K562 (cell line): ENCODE data around the gene HOXB7. TPM values are rescaled to one million over a fixed set of nuclear protein-coding genes. Genes with fewer than 3 reads are reported as not detected.

ENCODE experiments used
- ARHGAP35 ChIP-seq: fragments of 450-650 bp; IDR thresholded peaks from 2 replicates; pipeline ENCODE4 v1.6.1; 2018; ENCODE audit not compliant: partially characterized antibody
- BRD9 ChIP-seq: fragments of 450-650 bp; IDR thresholded peaks from 2 replicates; pipeline ENCODE4 v1.6.1; 2018; ENCODE audit warnings: low read depth; ENCODE audit not compliant: partially characterized antibody
- CBX3 ChIP-seq, 2 experiments: IDR thresholded peaks; 1 replicate in 1 of 2; 2 replicates in 1 of 2; pipeline ENCODE4 v1.6.1; 2012; ENCODE audit warnings: inconsistent platforms in 2 of 2, low read length in 2 of 2, borderline replicate concordance in 1 of 2, control low read depth in 1 of 2
- ESRRB ChIP-seq: fragments of 250-450 bp; sonication (Bioruptor Pico); IDR thresholded peaks from 2 replicates; pipeline ENCODE4 v1.5.0; 2020; ENCODE audit warnings: mild to moderate bottlenecking, moderate library complexity, borderline replicate concordance
- ETS2 ChIP-seq: IDR thresholded peaks from 2 replicates; pipeline ENCODE4 v1.6.1; 2016; ENCODE audit warnings: borderline replicate concordance, missing genetic modification characterization, mild to moderate bottlenecking, moderate library complexity, missing compliant biosample characterization; ENCODE audit not compliant: poor library complexity, severe bottlenecking
- FOSL1 ChIP-seq: fragments of 200-800 bp; sonication (Bioruptor generic); conservative IDR thresholded peaks from 2 replicates; pipeline ENCODE4 v1.6.1; 2016; ENCODE audit warnings: missing genetic modification characterization, missing compliant biosample characterization
- HMGN3 ChIP-seq: IDR thresholded peaks from 2 replicates; pipeline ENCODE4 v1.6.1; 2011; ENCODE audit warnings: borderline replicate concordance, low read depth, mild to moderate bottlenecking, mixed read lengths, low read length; ENCODE audit not compliant: insufficient read length; ENCODE audit errors: extremely low read depth
- NR2C1 ChIP-seq, 2 experiments: fragments of 450-650 bp; IDR thresholded peaks; 2 replicates each; pipeline ENCODE4 v1.6.1; 2017; ENCODE audit warnings: mild to moderate bottlenecking in 2 of 2, antibody characterized with exemption in 1 of 2, inconsistent platforms in 1 of 2, missing compliant biosample characterization in 1 of 2, missing genetic modification characterization in 1 of 2
- POLR2AphosphoS5 ChIP-seq: IDR thresholded peaks from 2 replicates; pipeline ENCODE4 v1.6.1; 2011; ENCODE audit warnings: mild to moderate bottlenecking, low read depth, low read length, moderate library complexity; ENCODE audit not compliant: control insufficient read depth, insufficient read depth
- PTTG1 ChIP-seq: fragments of 450-650 bp; IDR thresholded peaks from 2 replicates; pipeline ENCODE4 v1.6.1; 2016; ENCODE audit warnings: low read depth, mild to moderate bottlenecking, missing genetic modification characterization, missing compliant biosample characterization
- RBM14 ChIP-seq: fragments of 200-400 bp; formaldehyde crosslinking; IDR thresholded peaks from 2 replicates; pipeline ENCODE4 v1.6.1; 2018; ENCODE audit warnings: low read depth, mild to moderate bottlenecking, low read length, moderate library complexity, borderline replicate concordance; ENCODE audit not compliant: insufficient read depth
- SMARCA5 ChIP-seq: fragments of 450-650 bp; IDR thresholded peaks from 2 replicates; pipeline ENCODE4 v1.6.1; 2016
- TBP ChIP-seq: optimal IDR thresholded peaks from 2 replicates; pipeline ENCODE3; 2011; ENCODE audit warnings: low read depth, low read length, improper control_type of control experiment
- ZBTB17 ChIP-seq: fragments of 450-650 bp; formaldehyde crosslinking; IDR thresholded peaks from 2 replicates; pipeline ENCODE4 v1.4.0; 2020; ENCODE audit warnings: mild to moderate bottlenecking
- ZBTB7A ChIP-seq: IDR thresholded peaks from 2 replicates; pipeline ENCODE4 v1.6.1; 2011; ENCODE audit warnings: low read depth, mild to moderate bottlenecking, low read length, moderate library complexity, borderline replicate concordance; ENCODE audit not compliant: control insufficient read depth
- ZEB2 ChIP-seq: fragments of 450-650 bp; IDR thresholded peaks from 2 replicates; pipeline ENCODE4 v1.6.1; 2016
- ZNF778 ChIP-seq: fragments of 450-650 bp; formaldehyde crosslinking; IDR thresholded peaks from 2 replicates; pipeline ENCODE4 v1.4.0; 2020; ENCODE audit warnings: mild to moderate bottlenecking, moderate library complexity
- polyA plus RNA-seq, 8 experiments: library from polyadenylated mRNA; depleted of rRNA in 4 of 8; stranded (reverse) in 5 of 8; unstranded in 3 of 8; fragments of >200 nt; fragmentation: Nextera tagmentation in 2 of 8; fragmentation: Illumina TruSeq in 1 of 8; extraction: Ambion mirVana in 2 of 8; extraction: Trizol in 1 of 8; gene quantifications; 2 replicates each; pipeline versions ENCODE4 v1.2.1 to v1.2.3, GENCODE V29; 2011 to 2014; ENCODE audit warnings: inconsistent platforms in 1 of 8, missing spikeins in 1 of 8
- total RNA-seq, 7 experiments: library from RNA; depleted of rRNA in 6 of 7; stranded (reverse); fragments of >200 nt in 6 of 7; fragmentation: Illumina TruSeq in 2 of 7; extraction: Trizol in 2 of 7; gene quantifications; 2 replicates each; pipeline versions ENCODE4 v1.2.1 to v1.2.3, GENCODE V29; 2011 to 2021; ENCODE audit warnings: low replicate concordance in 1 of 7
- TF ChIP-seq, protein P1 (sequence below): fragments of 150-350 bp; IDR thresholded peaks from 2 replicates; pipeline ENCODE4 v1.6.1; 2014; ENCODE audit warnings: low read depth, mild to moderate bottlenecking, low read length, borderline replicate concordance
- TF ChIP-seq, protein P2 (sequence below): fragments of 250-450 bp; sonication (Bioruptor Pico); IDR thresholded peaks from 2 replicates; pipeline ENCODE4 v1.8.0; 2021; ENCODE audit warnings: borderline replicate concordance, mild to moderate bottlenecking, moderate library complexity; ENCODE audit not compliant: poor library complexity, severe bottlenecking
- TF ChIP-seq, protein P3 (sequence below): fragments of 450-650 bp; formaldehyde crosslinking; IDR thresholded peaks from 2 replicates; pipeline ENCODE4 v1.4.0; 2020; ENCODE audit warnings: mild to moderate bottlenecking, mixed read lengths

The HOXB7 gene
- total and polyA plus RNA-seq, 9 of the 15 experiments (the other 6 are each of a cell fraction or from before 2014, with no cell fraction given): 5.5 to 16.7 (median 8.3) TPM

GRCh38 chr17:48625495-48626244 is 14.9 kb upstream of the HOXB7 start (continued):
- TF ChIP-seq, protein P1, sequence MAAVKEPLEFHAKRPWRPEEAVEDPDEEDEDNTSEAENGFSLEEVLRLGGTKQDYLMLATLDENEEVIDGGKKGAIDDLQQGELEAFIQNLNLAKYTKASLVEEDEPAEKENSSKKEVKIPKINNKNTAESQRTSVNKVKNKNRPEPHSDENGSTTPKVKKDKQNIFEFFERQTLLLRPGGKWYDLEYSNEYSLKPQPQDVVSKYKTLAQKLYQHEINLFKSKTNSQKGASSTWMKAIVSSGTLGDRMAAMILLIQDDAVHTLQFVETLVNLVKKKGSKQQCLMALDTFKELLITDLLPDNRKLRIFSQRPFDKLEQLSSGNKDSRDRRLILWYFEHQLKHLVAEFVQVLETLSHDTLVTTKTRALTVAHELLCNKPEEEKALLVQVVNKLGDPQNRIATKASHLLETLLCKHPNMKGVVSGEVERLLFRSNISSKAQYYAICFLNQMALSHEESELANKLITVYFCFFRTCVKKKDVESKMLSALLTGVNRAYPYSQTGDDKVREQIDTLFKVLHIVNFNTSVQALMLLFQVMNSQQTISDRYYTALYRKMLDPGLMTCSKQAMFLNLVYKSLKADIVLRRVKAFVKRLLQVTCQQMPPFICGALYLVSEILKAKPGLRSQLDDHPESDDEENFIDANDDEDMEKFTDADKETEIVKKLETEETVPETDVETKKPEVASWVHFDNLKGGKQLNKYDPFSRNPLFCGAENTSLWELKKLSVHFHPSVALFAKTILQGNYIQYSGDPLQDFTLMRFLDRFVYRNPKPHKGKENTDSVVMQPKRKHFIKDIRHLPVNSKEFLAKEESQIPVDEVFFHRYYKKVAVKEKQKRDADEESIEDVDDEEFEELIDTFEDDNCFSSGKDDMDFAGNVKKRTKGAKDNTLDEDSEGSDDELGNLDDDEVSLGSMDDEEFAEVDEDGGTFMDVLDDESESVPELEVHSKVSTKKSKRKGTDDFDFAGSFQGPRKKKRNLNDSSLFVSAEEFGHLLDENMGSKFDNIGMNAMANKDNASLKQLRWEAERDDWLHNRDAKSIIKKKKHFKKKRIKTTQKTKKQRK: no peak
- TF ChIP-seq, protein P2, sequence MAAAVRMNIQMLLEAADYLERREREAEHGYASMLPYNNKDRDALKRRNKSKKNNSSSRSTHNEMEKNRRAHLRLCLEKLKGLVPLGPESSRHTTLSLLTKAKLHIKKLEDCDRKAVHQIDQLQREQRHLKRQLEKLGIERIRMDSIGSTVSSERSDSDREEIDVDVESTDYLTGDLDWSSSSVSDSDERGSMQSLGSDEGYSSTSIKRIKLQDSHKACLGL (CRISPR knock-in tag): no peak
- 0 out of 2 replicates have a peak, but pooled peaks have one; percentile 83 for TF ChIP-seq RBM14
- TF ChIP-seq ZBTB17: no peak; the same call in 1 of the 2 replicates
- no peak for TF ChIP-seq TBP
- no peak for TF ChIP-seq PTTG1
- no peak for TF ChIP-seq ARHGAP35
- no peak for TF ChIP-seq POLR2AphosphoS5
- no peak for TF ChIP-seq ZBTB7A
- no peak for TF ChIP-seq ZNF778
- TF ChIP-seq ESRRB (CRISPR knock-in tag): no peak
- TF ChIP-seq ZEB2: no peak
- TF ChIP-seq HMGN3: no peak
- TF ChIP-seq, protein P3, sequence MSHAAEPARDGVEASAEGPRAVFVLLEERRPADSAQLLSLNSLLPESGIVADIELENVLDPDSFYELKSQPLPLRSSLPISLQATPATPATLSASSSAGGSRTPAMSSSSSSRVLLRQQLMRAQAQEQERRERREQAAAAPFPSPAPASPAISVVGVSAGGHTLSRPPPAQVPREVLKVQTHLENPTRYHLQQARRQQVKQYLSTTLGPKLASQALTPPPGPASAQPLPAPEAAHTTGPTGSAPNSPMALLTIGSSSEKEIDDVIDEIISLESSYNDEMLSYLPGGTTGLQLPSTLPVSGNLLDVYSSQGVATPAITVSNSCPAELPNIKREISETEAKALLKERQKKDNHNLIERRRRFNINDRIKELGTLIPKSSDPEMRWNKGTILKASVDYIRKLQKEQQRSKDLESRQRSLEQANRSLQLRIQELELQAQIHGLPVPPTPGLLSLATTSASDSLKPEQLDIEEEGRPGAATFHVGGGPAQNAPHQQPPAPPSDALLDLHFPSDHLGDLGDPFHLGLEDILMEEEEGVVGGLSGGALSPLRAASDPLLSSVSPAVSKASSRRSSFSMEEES (CRISPR knock-in tag): no peak
- TF ChIP-seq SMARCA5: no peak
- no peak for TF ChIP-seq CBX3 (IDR thresholded peaks at IDR 0.05; ENCODE audit: borderline replicate concordance in 1 of 2, low read length in 2 of 2)
- peak; percentile 20 for TF ChIP-seq BRD9
- no peak; the same call in 1 of the 2 replicates for TF ChIP-seq FOSL1 (tag)
- TF ChIP-seq NR2C1 (IDR thresholded peaks at IDR 0.05): no peak
- TF ChIP-seq NR2C1 (tag; IDR thresholded peaks at IDR 0.05): no peak
- TF ChIP-seq ETS2: no peak
